Liver (tissue), 9 donors: Measurements from ENCODE around the gene LIPJ. TPM values are rescaled to one million over a fixed set of nuclear protein-coding genes. Genes with fewer than 3 reads are reported as not detected.
A peak's percentile ranks its signal among the peaks of the same experiment; 100 is the strongest.

Experiments
- DNase-seq: peaks from one replicate; pipeline ENCODE4 v3.0.0-alpha.2; 2017; ENCODE audit warnings: low spot score
- H3K27ac ChIP-seq, 2 donors: one replicate each; pipeline ENCODE4 v1.7.0; 2013; ENCODE audit warnings: inconsistent platforms in 2 of 2, low read length in 2 of 2, control low read depth in 1 of 2, low read depth in 1 of 2, mild to moderate bottlenecking in 1 of 2
- H3K27me3 ChIP-seq, 4 donors: one replicate each; pipeline versions ENCODE4 v1.6.1 to v1.7.0; 2013; ENCODE audit warnings: low read length in 3 of 4, inconsistent platforms in 1 of 4, mild to moderate bottlenecking in 1 of 4, moderate library complexity in 1 of 4; ENCODE audit not compliant: control insufficient read depth in 4 of 4, insufficient read depth in 4 of 4
- H3K36me3 ChIP-seq, 4 donors: one replicate each; pipeline versions ENCODE4 v1.6.1 to v1.7.0; 2013; ENCODE audit warnings: low read length in 3 of 4, mild to moderate bottlenecking in 3 of 4, low read depth in 1 of 4, moderate library complexity in 1 of 4; ENCODE audit not compliant: control insufficient read depth in 4 of 4, insufficient read depth in 3 of 4
- H3K4me1 ChIP-seq, 4 donors: one replicate each; pipeline versions ENCODE4 v1.6.1 to v1.7.0; 2013; ENCODE audit warnings: low read length in 3 of 4, mild to moderate bottlenecking in 3 of 4, moderate library complexity in 1 of 4; ENCODE audit not compliant: control insufficient read depth in 4 of 4, insufficient read depth in 4 of 4
- H3K4me3 ChIP-seq, 3 donors: one replicate each; pipeline versions ENCODE4 v1.6.1 to v1.7.0; 2013; ENCODE audit warnings: low read length in 3 of 3, control low read depth in 1 of 3, low read depth in 1 of 3, mild to moderate bottlenecking in 1 of 3
- H3K9ac ChIP-seq, 2 donors: one replicate each; pipeline ENCODE4 v1.7.0; 2013; ENCODE audit warnings: low read length in 2 of 2, mild to moderate bottlenecking in 2 of 2, moderate library complexity in 2 of 2, control low read depth in 1 of 2, low read depth in 1 of 2
- H3K9me3 ChIP-seq, 4 donors: one replicate each; pipeline versions ENCODE4 v1.6.1 to v1.7.0; 2013; ENCODE audit warnings: low read length in 3 of 4; ENCODE audit not compliant: control insufficient read depth in 4 of 4
- NR2F2 ChIP-seq: IDR thresholded peaks from 2 replicates; pipeline ENCODE4 v1.6.1; 2016; ENCODE audit warnings: antibody characterized with exemption
- RAD21 ChIP-seq, 2 donors: IDR thresholded peaks; 2 replicates each; pipeline ENCODE4 v1.6.1; 2016; ENCODE audit warnings: antibody characterized with exemption in 2 of 2, mild to moderate bottlenecking in 2 of 2
- RXRA ChIP-seq, 2 donors: IDR thresholded peaks; 2 replicates each; pipeline ENCODE4 v1.6.1; 2017 to 2018; ENCODE audit warnings: antibody characterized with exemption in 2 of 2, mild to moderate bottlenecking in 1 of 2
- SP1 ChIP-seq: IDR thresholded peaks from 2 replicates; pipeline ENCODE4 v1.6.1; 2018; ENCODE audit warnings: antibody characterized with exemption, mild to moderate bottlenecking
- WGBS: extraction: QIAGEN DNeasy Blood & Tissue Kit; methylation state at CpG from one replicate; pipeline ENCODE4 v1.1.7; 2013; 5-methylcytosine and 5-hydroxymethylcytosine counted together
- polyA plus RNA-seq, 2 donors: library from polyadenylated mRNA; stranded (reverse) in 1 of 2; unstranded in 1 of 2; fragments of 200-250 nt in 1 of 2; fragments of >200 nt in 1 of 2; fragmentation: Nextera tagmentation in 1 of 2; extraction: Ambion mirVana in 1 of 2; gene quantifications; one replicate each; pipeline versions ENCODE4 v1.2.1 to v1.2.3, GENCODE V29; 2013 to 2015
- total RNA-seq, 2 donors: library from RNA; depleted of rRNA; stranded (reverse); fragments of >200 nt; gene quantifications; one replicate each; pipeline ENCODE4 v1.2.3, GENCODE V29; 2014
- TF ChIP-seq, protein P1 (sequence below): IDR thresholded peaks from 2 replicates; pipeline ENCODE4 v1.6.1; 2016; ENCODE audit warnings: antibody characterized with exemption
- TF ChIP-seq, protein P2 (sequence below): fragments of 150-350 bp; IDR thresholded peaks from 2 replicates; pipeline ENCODE4 v1.5.1; 2017; ENCODE audit warnings: improper control_type of control experiment, low read depth, low read length; ENCODE audit not compliant: missing input control
- TF ChIP-seq, protein P3 (sequence below): IDR thresholded peaks from 2 replicates; pipeline ENCODE4 v1.6.1; 2016; ENCODE audit warnings: antibody characterized with exemption, mild to moderate bottlenecking
- donor health status: healthy.
- donor health status: healthy.
- donor health status: healthy.
- donor health status: healthy.
- donor health status: healthy.

LIPJ gene
- total and polyA plus RNA-seq, 4 donors = 0.01 to 0.17 (median 0.11) TPM; not detected in 1

GRCh38 chr10:88553116-88553752 is 33.3 kb upstream of the LIPJ start:
- H3K4me1 ChIP-seq = peaks cover 0 to 4% (median under 1%) of the 10 kb centered on the region in 4 donors
- H3K4me3 ChIP-seq = no peak overlapping the region
- H3K27ac ChIP-seq = no peak overlapping the region
- H3K9me3 ChIP-seq = no peaks in the 10 kb centered on the region
- no peaks in the 10 kb centered on the region for H3K27me3 ChIP-seq
- no peak for DNase-seq
- no peaks in the 10 kb centered on the region for H3K36me3 ChIP-seq
- 43% methylated on average over 2 of the region's 2 CpGs for WGBS
- TF ChIP-seq, protein P1, sequence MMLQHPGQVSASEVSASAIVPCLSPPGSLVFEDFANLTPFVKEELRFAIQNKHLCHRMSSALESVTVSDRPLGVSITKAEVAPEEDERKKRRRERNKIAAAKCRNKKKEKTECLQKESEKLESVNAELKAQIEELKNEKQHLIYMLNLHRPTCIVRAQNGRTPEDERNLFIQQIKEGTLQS = no peak
- peak; percentile 95 to 98 for TF ChIP-seq RAD21 (IDR thresholded peaks at IDR 0.05)
- TF ChIP-seq, protein P2, sequence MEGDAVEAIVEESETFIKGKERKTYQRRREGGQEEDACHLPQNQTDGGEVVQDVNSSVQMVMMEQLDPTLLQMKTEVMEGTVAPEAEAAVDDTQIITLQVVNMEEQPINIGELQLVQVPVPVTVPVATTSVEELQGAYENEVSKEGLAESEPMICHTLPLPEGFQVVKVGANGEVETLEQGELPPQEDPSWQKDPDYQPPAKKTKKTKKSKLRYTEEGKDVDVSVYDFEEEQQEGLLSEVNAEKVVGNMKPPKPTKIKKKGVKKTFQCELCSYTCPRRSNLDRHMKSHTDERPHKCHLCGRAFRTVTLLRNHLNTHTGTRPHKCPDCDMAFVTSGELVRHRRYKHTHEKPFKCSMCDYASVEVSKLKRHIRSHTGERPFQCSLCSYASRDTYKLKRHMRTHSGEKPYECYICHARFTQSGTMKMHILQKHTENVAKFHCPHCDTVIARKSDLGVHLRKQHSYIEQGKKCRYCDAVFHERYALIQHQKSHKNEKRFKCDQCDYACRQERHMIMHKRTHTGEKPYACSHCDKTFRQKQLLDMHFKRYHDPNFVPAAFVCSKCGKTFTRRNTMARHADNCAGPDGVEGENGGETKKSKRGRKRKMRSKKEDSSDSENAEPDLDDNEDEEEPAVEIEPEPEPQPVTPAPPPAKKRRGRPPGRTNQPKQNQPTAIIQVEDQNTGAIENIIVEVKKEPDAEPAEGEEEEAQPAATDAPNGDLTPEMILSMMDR = peak; percentile 91
- H3K9ac ChIP-seq = no peak overlapping the region

DNA sequence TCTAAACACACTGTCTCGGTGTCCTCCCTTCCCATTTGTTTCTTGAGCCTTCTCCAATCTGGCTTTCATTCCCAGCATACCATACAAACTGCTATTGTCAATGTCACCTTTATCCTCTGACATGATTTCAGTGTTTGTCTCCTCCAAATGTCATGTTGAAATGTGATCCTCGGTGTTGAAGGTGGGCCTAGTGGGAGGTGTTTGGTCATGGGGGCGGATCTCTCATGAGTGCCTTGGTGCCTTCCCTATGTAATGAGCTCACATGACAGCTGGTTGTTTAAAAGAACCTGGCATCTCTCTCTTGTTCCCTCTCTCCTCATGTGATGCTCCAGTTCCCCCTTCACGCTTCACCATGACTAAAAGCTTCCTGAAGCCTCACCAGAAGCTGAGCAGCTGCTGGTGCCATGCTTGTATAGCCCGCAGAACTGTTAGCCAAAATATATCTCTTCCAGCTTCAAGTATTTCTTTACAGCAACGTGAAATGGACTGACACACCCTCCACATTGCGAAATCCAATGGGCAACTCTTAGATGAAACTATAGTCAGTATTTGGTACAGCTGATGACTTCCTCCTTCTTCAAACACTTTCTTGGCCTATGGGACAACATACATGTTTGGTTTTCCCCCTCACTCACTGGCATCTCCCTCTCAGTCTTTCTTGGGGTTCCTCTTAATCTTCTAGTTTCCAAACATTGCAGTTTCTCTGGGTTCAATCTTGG is 31.2 kb upstream of the LIPJ start:
- 78% methylated on average over 7 of the region's 7 CpGs for WGBS
- H3K27me3 ChIP-seq = no peaks in the 10 kb centered on the region
- no peak overlapping the region for H3K9ac ChIP-seq
- no peak overlapping the region for H3K4me3 ChIP-seq
- DNase-seq = no peak
- H3K27ac ChIP-seq = no peak overlapping the region
- H3K36me3 ChIP-seq = no peaks in the 10 kb centered on the region
- no peaks in the 10 kb centered on the region for H3K9me3 ChIP-seq
- TF ChIP-seq RAD21 (IDR thresholded peaks at IDR 0.05) (no peak), SP1 (no peak), NR2F2 (no peak), RXRA (IDR thresholded peaks at IDR 0.05) (no peak)
- TF ChIP-seq, protein P1 = no peak
- TF ChIP-seq, protein P3, sequence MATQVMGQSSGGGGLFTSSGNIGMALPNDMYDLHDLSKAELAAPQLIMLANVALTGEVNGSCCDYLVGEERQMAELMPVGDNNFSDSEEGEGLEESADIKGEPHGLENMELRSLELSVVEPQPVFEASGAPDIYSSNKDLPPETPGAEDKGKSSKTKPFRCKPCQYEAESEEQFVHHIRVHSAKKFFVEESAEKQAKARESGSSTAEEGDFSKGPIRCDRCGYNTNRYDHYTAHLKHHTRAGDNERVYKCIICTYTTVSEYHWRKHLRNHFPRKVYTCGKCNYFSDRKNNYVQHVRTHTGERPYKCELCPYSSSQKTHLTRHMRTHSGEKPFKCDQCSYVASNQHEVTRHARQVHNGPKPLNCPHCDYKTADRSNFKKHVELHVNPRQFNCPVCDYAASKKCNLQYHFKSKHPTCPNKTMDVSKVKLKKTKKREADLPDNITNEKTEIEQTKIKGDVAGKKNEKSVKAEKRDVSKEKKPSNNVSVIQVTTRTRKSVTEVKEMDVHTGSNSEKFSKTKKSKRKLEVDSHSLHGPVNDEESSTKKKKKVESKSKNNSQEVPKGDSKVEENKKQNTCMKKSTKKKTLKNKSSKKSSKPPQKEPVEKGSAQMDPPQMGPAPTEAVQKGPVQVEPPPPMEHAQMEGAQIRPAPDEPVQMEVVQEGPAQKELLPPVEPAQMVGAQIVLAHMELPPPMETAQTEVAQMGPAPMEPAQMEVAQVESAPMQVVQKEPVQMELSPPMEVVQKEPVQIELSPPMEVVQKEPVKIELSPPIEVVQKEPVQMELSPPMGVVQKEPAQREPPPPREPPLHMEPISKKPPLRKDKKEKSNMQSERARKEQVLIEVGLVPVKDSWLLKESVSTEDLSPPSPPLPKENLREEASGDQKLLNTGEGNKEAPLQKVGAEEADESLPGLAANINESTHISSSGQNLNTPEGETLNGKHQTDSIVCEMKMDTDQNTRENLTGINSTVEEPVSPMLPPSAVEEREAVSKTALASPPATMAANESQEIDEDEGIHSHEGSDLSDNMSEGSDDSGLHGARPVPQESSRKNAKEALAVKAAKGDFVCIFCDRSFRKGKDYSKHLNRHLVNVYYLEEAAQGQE = no peak
- TF ChIP-seq, protein P2 = no peak
- H3K4me1 ChIP-seq = peaks cover 0 to 4% (median 0%) of the 10 kb centered on the region in 4 donors
